SH-SY5Y (cell line): ENCODE measurements around the gene FKBP1A.

ENCODE experiments used
- GATA2 ChIP-seq: IDR thresholded peaks from 2 replicates; pipeline ENCODE4 v1.6.1; 2011; ENCODE audit warnings: mild to moderate bottlenecking, low read depth, low read length
- GATA3 ChIP-seq: IDR thresholded peaks from 2 replicates; pipeline ENCODE4 v1.6.1; 2011; ENCODE audit warnings: low read depth, mild to moderate bottlenecking, low read length, moderate library complexity

DNA sequence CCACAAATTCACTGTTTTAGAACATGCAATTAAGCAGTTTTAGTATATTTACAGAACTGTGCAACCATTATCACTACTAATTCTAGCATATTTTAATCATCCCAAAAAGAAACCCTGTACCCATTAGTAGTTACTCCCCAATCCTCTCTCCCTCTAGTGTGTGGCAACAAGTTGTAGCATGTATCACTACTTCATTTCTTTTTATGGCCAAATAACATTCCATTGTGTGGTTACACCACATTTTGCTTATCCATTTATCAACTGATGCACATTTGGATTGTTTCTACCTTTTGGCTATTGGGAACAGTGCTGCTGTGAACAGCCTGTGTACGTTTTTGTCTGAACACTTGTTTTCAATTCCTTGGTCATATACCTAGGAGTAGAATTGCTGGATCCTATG, 31.5 kb upstream of the FKBP1A start:
- TF ChIP-seq GATA2 (no peak), GATA3 (no peak)
